IMR-90 (cell line): ENCODE data around the gene TRPV3.
"Not testable (repeated sequence)": the region's sequence is repeated elsewhere in the genome, so short reads cannot be mapped to it uniquely, and the experiment has no call there.

Experiments used
- POLR2A ChIP-seq: IDR thresholded peaks from 2 replicates; pipeline ENCODE4 v1.6.1; 2012; ENCODE audit warnings: mild to moderate bottlenecking, low read depth, low read length
- TF ChIP-seq, protein P1 (sequence below): conservative IDR thresholded peaks from 2 replicates; pipeline ENCODE4 v1.5.1; 2012; ENCODE audit warnings: mild to moderate bottlenecking, low read depth, low read length, improper control_type of control experiment

DNA sequence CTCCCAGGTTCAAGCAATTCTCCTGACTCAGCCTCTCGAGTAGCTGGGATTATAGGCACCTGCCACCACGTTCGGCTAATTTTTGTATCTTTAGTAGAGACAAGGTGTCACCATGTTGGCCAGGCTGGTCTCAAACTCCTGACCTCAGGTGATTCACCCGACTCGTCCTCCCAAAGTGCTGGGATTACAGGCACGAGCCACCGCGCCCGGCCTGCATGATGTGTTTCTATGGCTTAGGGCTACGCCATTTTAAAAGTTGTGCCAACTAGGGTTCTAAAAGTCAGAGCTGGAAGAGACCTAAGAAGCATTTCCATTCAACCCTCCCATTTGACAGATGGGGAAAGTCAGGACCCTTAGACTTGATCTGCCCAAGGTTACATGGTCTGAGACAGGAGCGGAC, 43.4 kb downstream of the TRPV3 start:
- TF ChIP-seq POLR2A = not testable (repeated sequence)
- TF ChIP-seq, protein P1, sequence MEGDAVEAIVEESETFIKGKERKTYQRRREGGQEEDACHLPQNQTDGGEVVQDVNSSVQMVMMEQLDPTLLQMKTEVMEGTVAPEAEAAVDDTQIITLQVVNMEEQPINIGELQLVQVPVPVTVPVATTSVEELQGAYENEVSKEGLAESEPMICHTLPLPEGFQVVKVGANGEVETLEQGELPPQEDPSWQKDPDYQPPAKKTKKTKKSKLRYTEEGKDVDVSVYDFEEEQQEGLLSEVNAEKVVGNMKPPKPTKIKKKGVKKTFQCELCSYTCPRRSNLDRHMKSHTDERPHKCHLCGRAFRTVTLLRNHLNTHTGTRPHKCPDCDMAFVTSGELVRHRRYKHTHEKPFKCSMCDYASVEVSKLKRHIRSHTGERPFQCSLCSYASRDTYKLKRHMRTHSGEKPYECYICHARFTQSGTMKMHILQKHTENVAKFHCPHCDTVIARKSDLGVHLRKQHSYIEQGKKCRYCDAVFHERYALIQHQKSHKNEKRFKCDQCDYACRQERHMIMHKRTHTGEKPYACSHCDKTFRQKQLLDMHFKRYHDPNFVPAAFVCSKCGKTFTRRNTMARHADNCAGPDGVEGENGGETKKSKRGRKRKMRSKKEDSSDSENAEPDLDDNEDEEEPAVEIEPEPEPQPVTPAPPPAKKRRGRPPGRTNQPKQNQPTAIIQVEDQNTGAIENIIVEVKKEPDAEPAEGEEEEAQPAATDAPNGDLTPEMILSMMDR = not testable (repeated sequence)
